NCI-H526 treated with DMSO at 0.1 percent for 48 hours (cell line): ENCODE measurements around the gene ARL10.

Experiments
- DNase-seq: peaks from one replicate; lab custom pipeline; 2025; lab: John Stamatoyannopoulos, UW

ARL10 gene

GRCh38 chr5:176361437-176362232 is 3.7 kb upstream of the ARL10 start, which contains the start of gene KIAA1191:
Gene KIAA1191, minus strand, starts transcription at chr5:176361764. Its CDS starts 2,256 bp downstream, at chr5:176359508.
- DNase-seq = peak; percentile 57

- no peak for DNase-seq
Observed at GRCh38 chr5:176362233-176362490, 3.1 kb upstream of the ARL10 start.

- no peak for DNase-seq
Observed at GRCh38 chr5:176364765-176365350, 429 bp upstream of the ARL10 start.

- peak; percentile 6 for DNase-seq
Observed at GRCh38 chr5:176366232-176366894, 1.1 kb downstream of the ARL10 start.

- no peak for DNase-seq
Observed at GRCh38 chr5:176368726-176369125, 3.4 kb downstream of the ARL10 start.

GRCh38 chr5:176369934-176370711 is 4.8 kb downstream of the ARL10 start:
- no peak for DNase-seq

- DNase-seq = no peak
Observed at GRCh38 chr5:176371621-176372539, 6.6 kb downstream of the ARL10 start.

- no peak for DNase-seq
Observed at GRCh38 chr5:176373100-176373818, 8.0 kb downstream of the ARL10 start.

- DNase-seq = no peak
Observed at GRCh38 chr5:176379881-176380280, 14.6 kb downstream of the ARL10 start.

GRCh38 chr5:176381423-176381822 is 16.1 kb downstream of the ARL10 start:
- no peak for DNase-seq

- DNase-seq = no peak
Observed at GRCh38 chr5:176381979-176382378, 16.7 kb downstream of the ARL10 start.

- DNase-seq = no peak
Observed at GRCh38 chr5:176382721-176383120, 17.4 kb downstream of the ARL10 start.

GRCh38 chr5:176383248-176383905 is 18.1 kb downstream of the ARL10 start:
- DNase-seq = no peak

GRCh38 chr5:176383961-176384360 is 18.7 kb downstream of the ARL10 start:
- no peak for DNase-seq

- DNase-seq = no peak
Observed at GRCh38 chr5:176384366-176384930, 19.2 kb downstream of the ARL10 start.

GRCh38 chr5:176384991-176385390 is 19.7 kb downstream of the ARL10 start:
- DNase-seq = no peak

GRCh38 chr5:176386491-176386890 is 21.2 kb downstream of the ARL10 start:
- DNase-seq = no peak

- no peak for DNase-seq
Observed at GRCh38 chr5:176387384-176387925, 22.2 kb downstream of the ARL10 start.

GRCh38 chr5:176388003-176388443 is 22.7 kb downstream of the ARL10 start:
- DNase-seq = no peak
